ENCODE measurements around the gene MBL2.

The MBL2 gene

DNA sequence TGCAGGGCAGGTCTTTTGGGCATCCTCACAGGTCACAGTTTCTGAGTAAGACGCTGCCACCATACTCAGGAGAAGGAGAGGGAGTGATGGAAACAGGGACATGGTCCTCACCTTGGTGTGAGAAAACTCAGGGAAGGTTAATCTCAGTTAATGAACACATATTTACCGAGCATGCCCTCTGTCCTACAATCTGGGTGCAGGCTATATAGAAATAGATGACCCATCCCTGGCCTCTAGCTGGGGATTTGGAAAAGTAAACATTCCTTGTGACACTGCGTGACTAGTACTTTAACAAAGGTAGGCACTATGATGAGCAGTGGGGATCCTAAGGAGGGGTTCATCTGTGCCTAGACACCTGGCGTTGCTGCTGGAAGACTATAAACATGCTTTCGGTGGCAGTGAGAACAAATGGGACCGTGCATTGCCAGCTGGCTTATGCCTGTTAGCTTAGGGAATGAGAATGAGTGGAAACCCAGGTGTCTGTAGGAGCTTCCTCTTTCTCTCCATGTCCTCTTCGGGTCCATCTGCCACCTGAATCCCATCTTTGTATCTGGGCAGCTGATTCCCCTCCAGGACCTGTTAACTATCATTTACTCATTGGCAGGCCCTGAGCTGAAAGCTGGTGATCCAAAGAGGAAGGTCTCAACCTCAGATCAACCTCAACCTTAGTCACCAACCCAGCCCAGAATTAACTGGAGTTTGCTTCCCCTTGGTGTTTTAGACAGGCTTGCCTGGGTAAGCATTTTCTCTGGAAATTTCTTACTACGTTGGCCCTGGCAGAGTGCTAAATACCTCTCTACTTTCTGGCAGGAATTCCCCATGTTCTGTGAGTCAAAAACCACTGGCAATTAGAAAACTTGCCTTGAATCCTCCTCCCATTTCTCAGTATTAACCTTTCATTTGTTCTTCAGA, 794 bp downstream of the MBL2 start:
- DNase-seq (ENCODE audit: low spot score): no peak

DNA sequence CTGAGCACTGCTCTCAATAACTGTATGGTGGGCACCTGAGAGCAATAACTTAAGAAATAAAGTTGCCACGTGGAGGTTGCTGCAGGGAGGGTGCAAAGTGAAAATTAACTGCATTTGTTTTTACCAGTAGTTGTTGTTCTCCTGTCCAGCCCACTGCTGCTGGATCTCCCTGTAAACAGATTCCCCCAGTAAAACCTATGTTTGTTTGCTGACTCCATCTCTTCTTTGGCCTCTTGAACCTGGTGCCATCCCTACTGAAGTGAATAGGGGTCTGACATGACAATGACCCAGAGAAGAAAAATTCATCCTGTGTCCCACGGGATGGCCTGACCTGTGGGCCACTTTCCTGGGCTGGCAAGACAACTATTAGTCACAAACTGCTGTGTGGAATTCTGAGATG, 1.7 kb downstream of the MBL2 start:
- no peak for DNase-seq (ENCODE audit: low spot score)

DNA sequence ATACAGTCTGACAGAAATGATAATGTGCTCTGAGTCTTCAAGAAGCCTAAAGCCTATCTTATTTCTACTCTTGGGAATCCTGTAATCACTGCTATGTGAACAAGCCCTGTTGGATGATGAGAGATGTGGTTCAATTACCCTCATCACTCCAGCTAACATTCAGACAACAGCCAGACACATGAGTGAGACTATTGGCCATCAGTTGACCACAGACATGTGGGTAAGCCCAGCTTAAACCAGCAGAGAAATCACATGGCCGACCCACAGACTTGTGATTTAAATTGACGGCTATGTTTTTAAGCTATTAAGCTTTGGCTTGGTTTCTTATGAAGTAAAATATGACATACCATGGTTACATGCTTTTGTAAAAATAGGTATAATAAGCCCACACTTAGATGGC, 2.6 kb downstream of the MBL2 start:
- no peak for DNase-seq (ENCODE audit: low spot score)

- DNase-seq (ENCODE audit: low spot score): no peak
These were observed 4.5 kb downstream of the MBL2 start for GRCh38 chr10:52768001-52768532.

DNA sequence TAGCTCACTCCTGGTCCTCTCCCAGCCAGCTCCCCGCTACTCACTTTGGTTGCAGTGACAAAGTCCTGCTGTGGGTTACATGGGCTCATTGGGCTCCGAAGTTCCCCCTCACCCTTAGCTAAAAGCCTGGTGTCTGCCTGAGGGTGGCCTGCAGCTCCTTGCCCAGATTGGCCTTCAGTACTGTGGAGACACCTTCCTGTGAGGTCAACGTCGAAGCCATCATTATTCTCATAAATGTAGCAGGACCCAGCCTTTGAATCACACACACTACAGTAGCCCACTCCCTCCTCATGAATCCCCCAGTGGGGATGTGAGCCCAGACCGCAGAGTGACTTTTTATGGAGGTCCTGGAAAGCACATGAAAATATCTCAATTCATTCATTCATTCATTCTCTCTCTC, 10.5 kb downstream of the MBL2 start:
- DNase-seq (ENCODE audit: low spot score): no peak

GRCh38 chr10:52759154-52759553, 13.4 kb downstream of the MBL2 start:
- DNase-seq (ENCODE audit: low spot score): no peak

- DNase-seq (ENCODE audit: low spot score): no peak
These were observed 14.2 kb downstream of the MBL2 start for GRCh38 chr10:52758406-52758805.

GRCh38 chr10:52757773-52758172, 14.8 kb downstream of the MBL2 start:
- no peak for DNase-seq (ENCODE audit: low spot score)

DNA sequence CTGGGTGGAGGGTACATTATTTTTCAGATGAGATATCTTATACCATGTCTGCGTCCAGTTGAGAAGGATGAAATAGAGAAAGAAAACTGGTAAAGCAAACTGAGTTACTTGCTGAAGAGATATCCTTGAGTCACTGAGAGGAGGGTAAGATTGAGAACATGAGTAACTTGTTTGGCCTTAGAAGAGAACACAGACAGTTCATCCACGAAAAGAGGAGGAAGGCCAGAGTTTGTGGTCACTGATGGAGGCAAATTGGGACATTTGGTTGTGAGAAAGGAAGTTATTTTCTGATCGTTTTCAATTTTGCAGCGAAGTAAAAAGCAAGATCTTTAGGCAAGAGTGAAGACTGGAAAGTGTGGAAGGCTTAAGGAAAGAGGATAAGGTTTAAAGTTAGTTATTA, 15.6 kb downstream of the MBL2 start:
- no peak for DNase-seq (ENCODE audit: low spot score)

- no peak for DNase-seq (ENCODE audit: low spot score)
These were observed 16.3 kb downstream of the MBL2 start for GRCh38 chr10:52756295-52756694.

GRCh38 chr10:52755297-52756062, 17.1 kb downstream of the MBL2 start:
- no peak for DNase-seq (ENCODE audit: low spot score)

GRCh38 chr10:52752801-52753445, 19.7 kb downstream of the MBL2 start:
- no peak for DNase-seq (ENCODE audit: low spot score)

GRCh38 chr10:52752261-52752660, 20.3 kb downstream of the MBL2 start:
- DNase-seq (ENCODE audit: low spot score): no peak

GRCh38 chr10:52751337-52751736, 21.2 kb downstream of the MBL2 start:
- no peak for DNase-seq (ENCODE audit: low spot score)

DNA sequence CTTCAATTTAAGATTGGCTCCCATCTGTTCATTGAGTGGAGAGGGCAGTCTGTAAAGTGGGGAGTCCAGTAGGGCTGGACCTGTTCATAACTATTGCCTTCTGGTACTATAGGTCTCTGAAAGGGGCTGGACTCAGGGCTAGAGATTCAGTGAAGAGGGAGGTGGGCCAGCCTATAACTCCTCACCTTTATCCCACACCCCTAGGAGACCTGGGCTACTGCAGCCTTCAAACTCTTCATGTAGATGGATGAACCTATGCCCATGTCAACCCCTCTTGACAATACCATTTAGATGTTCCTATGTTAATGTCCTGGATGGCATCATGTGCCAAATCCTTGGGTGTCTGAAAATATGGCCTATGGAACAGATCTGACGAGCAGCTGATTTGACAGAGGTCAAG, 22.0 kb downstream of the MBL2 start:
- no peak for DNase-seq (ENCODE audit: low spot score)

- DNase-seq (ENCODE audit: low spot score): no peak
These were observed 24.9 kb downstream of the MBL2 start for GRCh38 chr10:52747694-52748093.

DNA sequence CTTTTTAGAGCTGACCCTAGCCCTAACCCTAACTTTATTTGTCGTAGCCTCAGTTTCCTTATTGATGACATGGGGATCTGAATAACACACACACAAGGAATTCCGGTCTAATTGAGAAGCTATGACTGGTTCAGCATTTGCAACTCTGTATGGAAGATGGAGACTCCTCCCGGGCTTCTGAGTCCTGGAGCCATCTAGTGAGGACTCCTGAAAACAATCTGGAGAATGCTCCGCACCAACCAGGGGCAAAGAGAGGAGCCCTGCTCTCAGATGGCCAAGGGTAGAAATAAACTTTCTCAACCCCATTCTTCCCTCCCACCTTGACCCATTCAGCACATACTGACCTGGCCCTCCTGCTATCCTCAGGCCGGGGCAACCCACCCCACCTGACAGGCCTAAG, 26.4 kb downstream of the MBL2 start:
- DNase-seq (ENCODE audit: low spot score): no peak

DNA sequence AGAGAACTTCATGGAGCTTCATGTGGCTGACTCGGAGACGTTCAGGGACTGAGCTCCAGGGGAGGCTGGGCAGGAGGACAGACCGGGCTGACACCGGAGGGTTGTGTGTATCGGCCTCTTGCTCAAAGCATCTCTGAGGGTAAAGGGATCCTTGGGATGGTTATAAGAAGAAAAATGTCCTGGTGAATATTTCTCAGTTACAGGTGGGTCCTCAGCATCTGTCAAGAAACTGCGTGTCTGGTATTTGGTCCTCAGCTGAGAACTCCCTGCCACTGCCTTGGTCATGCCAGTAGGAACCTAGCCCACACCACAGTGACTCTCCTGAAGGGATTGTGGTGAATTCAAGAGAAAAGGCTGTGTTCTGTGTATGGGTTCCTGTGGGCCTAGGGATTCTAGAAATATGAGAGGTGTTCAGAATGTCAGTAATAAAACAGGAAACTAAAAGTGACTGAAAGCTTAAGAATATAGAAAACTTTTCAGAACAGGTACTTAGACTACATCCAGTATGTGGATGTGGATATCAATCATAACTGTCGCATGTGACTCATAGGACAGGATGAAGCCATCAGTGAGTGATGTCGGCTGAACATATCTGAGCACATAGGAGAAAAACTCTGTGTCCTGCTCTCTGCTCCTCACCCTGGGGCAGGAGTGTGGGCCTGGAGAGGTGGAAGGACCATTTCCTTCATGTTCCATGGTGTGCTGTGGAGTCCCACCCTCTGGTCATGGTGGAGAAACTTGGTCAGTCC, 28.4 kb downstream of the MBL2 start:
- peak; percentile 19 for DNase-seq (ENCODE audit: low spot score)

GRCh38 chr10:52742731-52743130, 29.9 kb downstream of the MBL2 start:
- no peak for DNase-seq (ENCODE audit: low spot score)

DNA sequence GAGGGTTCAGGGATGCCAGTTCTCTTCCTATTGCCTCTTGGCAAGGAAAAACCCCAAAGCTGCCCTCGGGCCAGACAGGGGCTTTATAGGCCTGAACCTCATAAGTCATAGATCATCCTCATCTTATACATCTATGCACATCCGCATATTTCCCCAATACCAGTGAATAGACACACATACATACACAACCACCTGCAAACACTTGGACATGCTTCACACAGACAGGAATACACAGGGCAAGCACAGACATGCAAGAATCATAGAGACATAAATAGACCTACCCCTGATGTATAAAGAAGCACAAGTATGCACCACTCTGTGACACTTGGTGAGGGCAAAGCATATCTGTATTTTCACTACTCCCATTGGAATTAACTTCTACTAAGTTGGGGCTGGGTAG, 30.7 kb downstream of the MBL2 start:
- DNase-seq (ENCODE audit: low spot score): no peak

- peak; percentile 14 for DNase-seq (ENCODE audit: low spot score)
These were observed 31.5 kb downstream of the MBL2 start for GRCh38 chr10:52740913-52741675.

All from RKO (cell line).